CD8-positive, alpha-beta memory T cell (primary cell): ENCODE data around the gene CDH6. TPM values are rescaled to one million over a fixed set of nuclear protein-coding genes. Genes with fewer than 3 reads are reported as not detected.

Experiments used
- CTCF ChIA-PET: fragments of 350-600 bp; sonication (Branson Sonifier 250); formaldehyde crosslinking; loops from one replicate; lab custom pipeline; 2021; ENCODE audit warnings: antibody characterized with exemption; lab: Charles Lee
- POLR2A ChIA-PET: fragments of 350-600 bp; sonication (Branson Sonifier 250); formaldehyde crosslinking; loops from one replicate; lab custom pipeline; 2021; ENCODE audit warnings: antibody characterized with exemption; lab: Charles Lee
- DNase-seq, 5 donors: peaks; one replicate each; pipeline versions ENCODE4 v3.0.0 to v3.0.0-alpha.2; 2020 to 2022; ENCODE audit warnings: mixed read lengths in 1 of 5
- H3K27ac ChIP-seq: one replicate; pipeline ENCODE4 v1.7.0; 2013; ENCODE audit warnings: low read depth, mild to moderate bottlenecking, low read length, moderate library complexity
- H3K27me3 ChIP-seq: 2 replicates; pipeline ENCODE4 v1.7.0; 2013; ENCODE audit warnings: low read length, mild to moderate bottlenecking; ENCODE audit not compliant: insufficient read depth, poor library complexity, severe bottlenecking
- H3K36me3 ChIP-seq: 2 replicates; pipeline ENCODE4 v1.7.0; 2013; ENCODE audit warnings: mild to moderate bottlenecking, low read length, moderate library complexity; ENCODE audit not compliant: insufficient read depth
- H3K4me1 ChIP-seq: 2 replicates; pipeline ENCODE4 v1.7.0; 2013; ENCODE audit warnings: mild to moderate bottlenecking, low read length, moderate library complexity; ENCODE audit not compliant: insufficient read depth
- H3K4me3 ChIP-seq: 2 replicates; pipeline ENCODE4 v1.7.0; 2013; ENCODE audit warnings: mild to moderate bottlenecking, low read length
- H3K9me3 ChIP-seq: 2 replicates; pipeline ENCODE4 v1.7.0; 2013; ENCODE audit warnings: mild to moderate bottlenecking, low read length
- H3K27ac Mint-ChIP-seq, 8 donors: one replicate each; pipeline ENCODE4 v1.8.0; 2020 to 2021; ENCODE audit warnings: mixed read lengths in 8 of 8, mild to moderate bottlenecking in 6 of 8, inconsistent platforms in 3 of 8, moderate library complexity in 3 of 8
- H3K27me3 Mint-ChIP-seq, 2 donors: one replicate each; pipeline ENCODE4 v1.8.0; 2020 to 2021; ENCODE audit warnings: mixed read lengths in 2 of 2, mild to moderate bottlenecking in 1 of 2, moderate library complexity in 1 of 2
- H3K36me3 Mint-ChIP-seq, 3 donors: one replicate each; pipeline ENCODE4 v1.8.0; 2020 to 2021; ENCODE audit warnings: mixed read lengths in 3 of 3, inconsistent platforms in 1 of 3, mild to moderate bottlenecking in 1 of 3
- H3K4me1 Mint-ChIP-seq, 3 donors: one replicate each; pipeline ENCODE4 v1.8.0; 2020 to 2021; ENCODE audit warnings: mixed read lengths in 3 of 3, inconsistent platforms in 1 of 3, mild to moderate bottlenecking in 1 of 3
- H3K4me3 Mint-ChIP-seq, 7 donors: one replicate each; pipeline ENCODE4 v1.8.0; 2020 to 2021; ENCODE audit warnings: mixed read lengths in 7 of 7, mild to moderate bottlenecking in 6 of 7, moderate library complexity in 4 of 7, inconsistent platforms in 2 of 7
- H3K9me3 Mint-ChIP-seq, 5 donors: one replicate each; pipeline ENCODE4 v1.8.0; 2020 to 2022; ENCODE audit warnings: mixed read lengths in 5 of 5, mild to moderate bottlenecking in 3 of 5, moderate library complexity in 2 of 5, inconsistent platforms in 1 of 5
- polyA plus RNA-seq: library from polyadenylated mRNA; unstranded; fragments of 300-500 nt; fragmentation: Illumina TruSeq; gene quantifications from one replicate; pipeline ENCODE4 v1.2.3, GENCODE V29; 2021
- total RNA-seq, 2 experiments: library from RNA; stranded (reverse); gene quantifications; one replicate each; pipeline ENCODE4 v1.2.3, GENCODE V29; 2021

Gene CDH6
- total and polyA plus RNA-seq, 3 experiments from 2014 or later = not detected

- no peak for DNase-seq
- no peaks in the 10 kb centered on the region for H3K4me1 ChIP-seq
- no peak overlapping the region for H3K27ac ChIP-seq
- Mint-ChIP-seq H3K9me3 (peaks cover 0 to 5% (median 2%) of the 10 kb centered on the region in 5 donors), H3K4me1 (no peaks in the 10 kb centered on the region), H3K27ac (no peak overlapping the region), H3K4me3 (no peak overlapping the region), H3K36me3 (no peaks in the 10 kb centered on the region), H3K27me3 (peaks cover 0 to 1% of the 10 kb centered on the region in 2 donors)
- no peaks in the 10 kb centered on the region for H3K27me3 ChIP-seq
- POLR2A ChIA-PET = no interaction called here
- H3K9me3 ChIP-seq = no peaks in the 10 kb centered on the region
- H3K4me3 ChIP-seq = no peak overlapping the region
- CTCF ChIA-PET = no interaction called here
- no peaks in the 10 kb centered on the region for H3K36me3 ChIP-seq
Measured at GRCh38 chr5:31236339-31236738, 42.9 kb downstream of the CDH6 start.

GRCh38 chr5:31237174-31237573, 43.7 kb downstream of the CDH6 start:
- no peaks in the 10 kb centered on the region for H3K4me1 Mint-ChIP-seq
- no peaks in the 10 kb centered on the region for H3K36me3 ChIP-seq
- no peaks in the 10 kb centered on the region for H3K27me3 ChIP-seq
- no peak overlapping the region for H3K4me3 ChIP-seq
- peaks cover 0 to 1% of the 10 kb centered on the region in 2 donors for H3K27me3 Mint-ChIP-seq
- H3K4me3 Mint-ChIP-seq = no peak overlapping the region
- POLR2A ChIA-PET = no interaction called here
- DNase-seq = no peak
- no peaks in the 10 kb centered on the region for H3K9me3 ChIP-seq
- H3K4me1 ChIP-seq = no peaks in the 10 kb centered on the region
- no peaks in the 10 kb centered on the region for H3K36me3 Mint-ChIP-seq
- peaks cover 0 to 5% (median 2%) of the 10 kb centered on the region in 5 donors for H3K9me3 Mint-ChIP-seq
- CTCF ChIA-PET = no interaction called here
- no peak overlapping the region for H3K27ac ChIP-seq
- no peak overlapping the region for H3K27ac Mint-ChIP-seq

GRCh38 chr5:31238497-31238896, 45.0 kb downstream of the CDH6 start:
- no peaks in the 10 kb centered on the region for H3K36me3 Mint-ChIP-seq
- no peak for DNase-seq
- no peak overlapping the region for H3K4me3 Mint-ChIP-seq
- Histone ChIP-seq H3K9me3 (no peaks in the 10 kb centered on the region), H3K27me3 (no peaks in the 10 kb centered on the region), H3K27ac (no peak overlapping the region), H3K4me1 (no peaks in the 10 kb centered on the region), H3K4me3 (no peak overlapping the region), H3K36me3 (no peaks in the 10 kb centered on the region)
- ChIA-PET POLR2A (no interaction called here), CTCF (interaction anchor here (0.8 kb wide), 1 partner anchor 11 kb away, joined by 3 read pairs; no protein-coding TSS in a partner anchor)
- peaks cover 0 to 1% of the 10 kb centered on the region in 2 donors for H3K27me3 Mint-ChIP-seq
- H3K27ac Mint-ChIP-seq = no peak overlapping the region
- peaks cover 0 to 2% (median 0%) of the 10 kb centered on the region in 5 donors for H3K9me3 Mint-ChIP-seq
- H3K4me1 Mint-ChIP-seq = no peaks in the 10 kb centered on the region

GRCh38 chr5:31244921-31245320, 51.4 kb downstream of the CDH6 start:
- H3K4me3 ChIP-seq = no peak overlapping the region
- H3K36me3 Mint-ChIP-seq = no peaks in the 10 kb centered on the region

DNA sequence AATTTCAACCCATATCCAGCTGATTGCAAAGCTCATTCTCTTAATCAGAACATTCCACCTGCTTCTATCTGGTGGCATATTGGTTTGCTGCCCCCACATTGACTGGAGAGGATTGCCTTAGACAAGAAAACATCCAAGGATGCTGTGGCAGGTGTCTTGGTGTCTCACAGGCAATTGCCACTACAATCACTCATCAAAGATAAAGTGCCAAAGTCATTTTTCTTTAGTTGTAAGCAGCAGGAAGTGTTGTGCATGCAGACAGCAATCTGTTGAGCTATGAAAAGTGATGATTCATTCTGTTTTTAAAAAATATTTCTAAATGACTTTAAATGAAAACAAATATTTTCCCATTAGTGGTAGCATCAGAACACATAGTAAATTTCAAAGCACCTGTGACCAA, 53.9 kb downstream of the CDH6 start:
- Histone ChIP-seq H3K4me3 (no peak overlapping the region), H3K27me3 (no peaks in the 10 kb centered on the region), H3K27ac (no peak overlapping the region), H3K4me1 (no peaks in the 10 kb centered on the region), H3K9me3 (no peaks in the 10 kb centered on the region), H3K36me3 (no peaks in the 10 kb centered on the region)
- ChIA-PET POLR2A (no interaction called here), CTCF (no interaction called here)
- no peaks in the 10 kb centered on the region for H3K4me1 Mint-ChIP-seq
- DNase-seq = no peak
- H3K4me3 Mint-ChIP-seq = no peak overlapping the region
- no peaks in the 10 kb centered on the region for H3K36me3 Mint-ChIP-seq
- H3K27ac Mint-ChIP-seq = no peak overlapping the region
- H3K9me3 Mint-ChIP-seq = peaks cover 0 to 2% (median 0%) of the 10 kb centered on the region in 5 donors
- no peaks in the 10 kb centered on the region for H3K27me3 Mint-ChIP-seq

More at GRCh38 chr5:31244921-31245320, 51.4 kb downstream of the CDH6 start:
- ChIA-PET POLR2A (no interaction called here), CTCF (no interaction called here)
- Mint-ChIP-seq H3K4me1 (no peaks in the 10 kb centered on the region), H3K4me3 (no peak overlapping the region), H3K27ac (no peak overlapping the region), H3K9me3 (peaks cover 0 to 2% (median 0%) of the 10 kb centered on the region in 5 donors), H3K27me3 (no peaks in the 10 kb centered on the region)
- H3K36me3 ChIP-seq = no peaks in the 10 kb centered on the region
- no peaks in the 10 kb centered on the region for H3K9me3 ChIP-seq
- no peak for DNase-seq
- no peaks in the 10 kb centered on the region for H3K27me3 ChIP-seq
- no peaks in the 10 kb centered on the region for H3K4me1 ChIP-seq
- H3K27ac ChIP-seq = no peak overlapping the region

DNA sequence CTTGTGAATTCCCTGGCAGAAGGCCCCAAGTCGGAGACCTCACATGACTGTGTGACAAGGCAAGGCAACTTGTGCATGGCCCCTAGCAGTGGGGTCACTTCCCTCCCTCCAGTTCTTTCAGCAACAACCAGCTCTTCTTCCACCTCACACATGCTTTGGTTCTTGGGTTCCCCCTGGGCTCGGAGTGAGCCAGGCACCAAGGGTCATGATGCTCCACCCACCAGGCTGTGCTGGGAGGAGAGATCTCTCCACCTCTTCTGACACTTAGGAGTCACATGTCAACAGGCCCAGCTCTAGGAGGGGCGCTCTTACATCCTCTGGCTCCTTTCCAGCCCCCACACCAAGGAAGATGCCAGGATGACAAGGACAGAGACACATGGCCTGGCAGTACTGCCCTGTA, 56.7 kb downstream of the CDH6 start:
- H3K27ac ChIP-seq = no peak overlapping the region
- Mint-ChIP-seq H3K9me3 (peaks cover 0 to 2% (median 0%) of the 10 kb centered on the region in 5 donors), H3K4me3 (no peak overlapping the region), H3K27me3 (peaks cover 0 to 4% of the 10 kb centered on the region in 2 donors), H3K4me1 (no peaks in the 10 kb centered on the region), H3K27ac (no peak overlapping the region), H3K36me3 (no peaks in the 10 kb centered on the region)
- H3K4me3 ChIP-seq = no peak overlapping the region
- H3K27me3 ChIP-seq = no peaks in the 10 kb centered on the region
- DNase-seq = no peak
- H3K9me3 ChIP-seq = no peaks in the 10 kb centered on the region
- ChIA-PET CTCF (no interaction called here), POLR2A (no interaction called here)
- no peaks in the 10 kb centered on the region for H3K4me1 ChIP-seq
- no peaks in the 10 kb centered on the region for H3K36me3 ChIP-seq

DNA sequence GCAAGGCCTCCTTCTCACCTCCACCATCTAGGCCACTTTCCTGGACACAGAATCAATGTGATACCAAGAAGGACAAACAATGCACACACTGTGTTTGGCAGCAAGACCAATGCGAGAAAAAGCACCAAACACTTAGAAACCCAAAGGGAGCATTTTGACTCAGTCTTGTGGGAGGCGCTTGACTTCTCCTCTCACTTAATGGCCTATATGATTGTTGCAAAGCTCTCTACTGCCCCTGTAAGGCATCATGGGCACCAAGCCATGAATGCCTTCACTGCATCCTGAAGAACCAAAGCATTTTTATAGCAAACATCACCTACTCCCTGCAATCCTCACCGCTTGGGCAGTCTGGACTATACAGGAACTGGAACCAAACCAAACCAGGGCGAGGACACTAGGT, 57.5 kb downstream of the CDH6 start:
- Histone ChIP-seq H3K9me3 (no peaks in the 10 kb centered on the region), H3K4me3 (no peak overlapping the region), H3K36me3 (no peaks in the 10 kb centered on the region), H3K27me3 (no peaks in the 10 kb centered on the region), H3K4me1 (no peaks in the 10 kb centered on the region), H3K27ac (no peak overlapping the region)
- no peaks in the 10 kb centered on the region for H3K36me3 Mint-ChIP-seq
- H3K27me3 Mint-ChIP-seq = peaks cover 0 to 4% of the 10 kb centered on the region in 2 donors
- H3K4me1 Mint-ChIP-seq = no peaks in the 10 kb centered on the region
- POLR2A ChIA-PET = no interaction called here
- H3K4me3 Mint-ChIP-seq = no peak overlapping the region
- CTCF ChIA-PET = no interaction called here
- peaks cover 0 to 2% (median 0%) of the 10 kb centered on the region in 5 donors for H3K9me3 Mint-ChIP-seq
- no peak for DNase-seq
- no peak overlapping the region for H3K27ac Mint-ChIP-seq

DNA sequence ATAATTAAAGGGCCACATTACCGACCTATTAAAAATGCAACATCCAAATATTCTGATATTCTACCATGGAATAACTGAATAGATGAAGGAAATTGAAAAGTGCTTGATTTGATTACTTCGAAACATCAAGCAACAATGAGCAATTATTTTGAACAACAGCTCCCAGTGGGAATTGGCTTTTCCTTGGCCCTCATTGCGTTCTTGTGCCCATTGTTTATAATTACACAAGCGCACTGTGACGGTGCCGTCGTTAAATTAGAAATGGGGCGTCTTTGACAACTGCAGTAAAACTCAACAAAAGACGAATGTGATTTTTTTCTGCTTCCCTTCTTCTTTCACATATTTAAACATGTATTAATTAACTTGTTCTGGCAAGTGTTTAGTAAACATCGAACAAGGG, 61.6 kb downstream of the CDH6 start:
- Mint-ChIP-seq H3K27me3 (peaks cover 0 to 4% of the 10 kb centered on the region in 2 donors), H3K4me1 (no peaks in the 10 kb centered on the region), H3K27ac (no peak overlapping the region), H3K4me3 (no peak overlapping the region), H3K9me3 (peaks cover 0 to 6% (median 2%) of the 10 kb centered on the region in 5 donors), H3K36me3 (no peaks in the 10 kb centered on the region)
- Histone ChIP-seq H3K36me3 (no peaks in the 10 kb centered on the region), H3K9me3 (no peaks in the 10 kb centered on the region), H3K4me3 (no peak overlapping the region), H3K4me1 (no peaks in the 10 kb centered on the region), H3K27ac (no peak overlapping the region), H3K27me3 (no peaks in the 10 kb centered on the region)
- DNase-seq = no peak
- POLR2A ChIA-PET = no interaction called here
- CTCF ChIA-PET = no interaction called here
